Small intestine (tissue), 16 donors: ENCODE results near the gene C1QTNF1. TPM values are rescaled to one million over a fixed set of nuclear protein-coding genes. Genes with fewer than 3 reads are reported as not detected.

Source experiments
- DNase-seq, 2 donors: peaks; one replicate each; pipeline versions ENCODE4 v3.0.0 to v3.0.0-alpha.2; 2013
- FAIRE-seq: peaks from 2 replicates; lab custom pipeline; 2012; peaks lifted over from hg19 to GRCh38; lab: Jason Lieb, UNC
- H3K27ac ChIP-seq, 3 donors: one replicate each; pipeline ENCODE4 v1.5.1; 2013; ENCODE audit warnings: low read length in 2 of 3, mild to moderate bottlenecking in 2 of 3, control low read depth in 1 of 3, inconsistent platforms in 1 of 3, low read depth in 1 of 3, moderate library complexity in 1 of 3
- H3K27me3 ChIP-seq, 3 donors: one replicate each; pipeline ENCODE4 v1.6.1; 2013; ENCODE audit warnings: low read length in 3 of 3, inconsistent platforms in 1 of 3; ENCODE audit not compliant: control insufficient read depth in 3 of 3, insufficient read depth in 3 of 3
- H3K36me3 ChIP-seq, 3 donors: one replicate each; pipeline ENCODE4 v1.6.1; 2013; ENCODE audit warnings: low read length in 3 of 3, inconsistent platforms in 1 of 3, low read depth in 1 of 3, mild to moderate bottlenecking in 1 of 3, moderate library complexity in 1 of 3; ENCODE audit not compliant: control insufficient read depth in 3 of 3, insufficient read depth in 2 of 3
- H3K4me1 ChIP-seq, 3 donors: one replicate each; pipeline ENCODE4 v1.6.1; 2013; ENCODE audit warnings: low read length in 2 of 3, inconsistent platforms in 1 of 3, low read depth in 1 of 3, mild to moderate bottlenecking in 1 of 3, moderate library complexity in 1 of 3; ENCODE audit not compliant: control insufficient read depth in 3 of 3, insufficient read depth in 2 of 3
- H3K4me3 ChIP-seq, 3 donors: one replicate each; pipeline ENCODE4 v1.5.1; 2013; ENCODE audit warnings: low read length in 3 of 3, control low read depth in 1 of 3, inconsistent platforms in 1 of 3, low read depth in 1 of 3, mild to moderate bottlenecking in 1 of 3, moderate library complexity in 1 of 3
- H3K9me3 ChIP-seq, 2 donors: one replicate each; pipeline ENCODE4 v1.6.1; 2013; ENCODE audit warnings: low read depth in 1 of 2, low read length in 1 of 2; ENCODE audit not compliant: control insufficient read depth in 2 of 2, insufficient read depth in 1 of 2
- WGBS, 3 donors: extraction: QIAGEN DNeasy Blood & Tissue Kit; methylation state at CpG; one replicate each; pipeline ENCODE4 v1.1.7; 2013; 5-methylcytosine and 5-hydroxymethylcytosine counted together
- long read RNA-seq, 10 donors: transcript quantifications; one replicate each; lab custom pipeline, GENCODE V29; 2026
- polyA plus RNA-seq, 4 donors: library from polyadenylated mRNA; stranded (reverse) in 3 of 4; unstranded in 1 of 4; fragments of 200-250 nt in 3 of 4; fragments of 120-200 nt in 1 of 4; gene quantifications; one replicate each; pipeline versions ENCODE4 v1.2.1 to v1.2.3, GENCODE V29; 2013
- donor health status: healthy with polysubstance abuse.
- donor health status: control.
- donor health status: control.
- donor health status: Bipolar disorder and iron deficiency.
- donor health status: healthy.

The C1QTNF1 gene
- polyA plus RNA-seq = 10 to 100 TPM in 1 of 4 donors, 1 to 10 TPM in 2, under 1 TPM in 1; 0.67 to 57.4 (median 2.8) TPM
- long read RNA-seq, donor 1 = 0 reads
- long read RNA-seq, donor 2 = 0 reads
- long read RNA-seq, donor 3, partial matches to known transcripts = 0 of 1 reads
- long read RNA-seq, donor 3, other reads (novel, unspliced or antisense) = 0 of 1 reads
- long read RNA-seq, donor 4 = 0 reads
- long read RNA-seq, donor 5 = 0 reads
- long read RNA-seq, donor 6 = 0 reads
- long read RNA-seq, donor 7, transcript C1QTNF1-206 (4 exons, 1,672 nt) = major isoform, 8 of 9 reads
- long read RNA-seq, donor 7, partial matches to known transcripts = 0 of 9 reads
- long read RNA-seq, donor 7, other reads (novel, unspliced or antisense) = 0 of 9 reads
- long read RNA-seq, donor 8 = 0 reads
- long read RNA-seq, donor 9, partial matches to known transcripts = 0 of 1 reads
- long read RNA-seq, donor 9, other reads (novel, unspliced or antisense) = 0 of 1 reads
- long read RNA-seq, donor 10, partial matches to known transcripts = 0 of 3 reads
- long read RNA-seq, donor 10, other reads (novel, unspliced or antisense) = 0 of 3 reads

DNA sequence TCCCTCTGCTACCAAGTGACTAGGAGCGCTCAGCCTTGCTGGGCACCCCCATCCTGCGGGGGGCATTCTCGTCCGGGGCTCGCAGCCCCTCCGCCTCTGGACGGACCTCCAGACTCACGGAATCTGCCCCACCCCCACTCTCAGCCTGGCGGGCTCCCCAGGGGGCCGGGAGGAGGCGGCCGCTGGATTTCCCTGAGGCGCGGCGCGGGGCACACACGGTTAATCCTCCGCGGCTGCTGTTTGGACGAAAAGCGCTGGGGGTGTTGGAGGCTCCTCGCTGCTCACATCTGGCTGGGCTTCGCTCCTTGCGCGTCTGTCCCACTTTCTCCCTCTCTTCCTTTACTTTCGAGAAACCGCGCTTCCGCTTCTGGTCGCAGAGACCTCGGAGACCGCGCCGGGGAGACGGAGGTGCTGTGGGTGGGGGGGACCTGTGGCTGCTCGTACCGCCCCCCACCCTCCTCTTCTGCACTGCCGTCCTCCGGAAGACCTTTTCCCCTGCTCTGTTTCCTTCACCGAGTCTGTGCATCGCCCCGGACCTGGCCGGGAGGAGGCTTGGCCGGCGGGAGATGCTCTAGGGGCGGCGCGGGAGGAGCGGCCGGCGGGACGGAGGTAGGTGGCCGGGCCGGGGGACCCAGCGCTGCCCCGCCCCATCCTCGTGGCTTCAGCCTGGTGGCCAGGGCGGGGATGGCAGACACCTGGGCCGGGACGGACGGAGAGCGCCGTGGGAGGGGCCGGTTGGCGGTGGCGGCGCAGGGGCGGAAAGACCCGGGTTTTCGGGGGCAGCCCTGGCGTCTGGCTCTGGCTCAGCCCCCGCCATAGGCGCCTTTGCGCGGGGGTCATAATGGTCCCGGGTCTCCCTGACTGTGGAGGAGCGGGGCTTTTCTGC is at the start of gene C1QTNF1:
Gene C1QTNF1 (plus strand): TSS at position 284 of the 886 bp plus-strand sequence. CDS start 19,800 bp downstream, outside the sequence.
- H3K27me3 ChIP-seq = peaks cover 0 to 47% (median 0%) of the 10 kb centered on the region in 3 donors
- FAIRE-seq (no peak), DNase-seq (peak; percentile 49 to 52)
- H3K36me3 ChIP-seq = no peaks in the 10 kb centered on the region
- peaks cover 3 to 60% (median 14%) of the 10 kb centered on the region in 3 donors for H3K4me1 ChIP-seq
- H3K27ac ChIP-seq = peak within 1 kb of the TSS in 1 of 3 donors; percentile 38
- H3K4me3 ChIP-seq = peak within 1 kb of the TSS; percentile 31 to 57 (median 51)
- WGBS, 3 donors = 2 to 3% (median 2%) methylated on average over 66 to 77 of the region's 77 CpGs
- no peaks in the 10 kb centered on the region for H3K9me3 ChIP-seq

GRCh38 chr17:78974635-78975591 is 49.1 kb upstream of the C1QTNF1 start:
- Histone ChIP-seq H3K27ac (peak overlapping the region in 2 of 3 donors; percentile 26 to 54), H3K4me1 (peaks cover 0 to 52% (median 7%) of the 10 kb centered on the region in 3 donors), H3K4me3 (peak overlapping the region in 1 of 3 donors; percentile 8), H3K36me3 (peaks cover 0 to 82% (median 0%) of the 10 kb centered on the region in 3 donors), H3K27me3 (no peaks in the 10 kb centered on the region), H3K9me3 (no peaks in the 10 kb centered on the region)
- 51 to 60% (median 57%) methylated on average over 28 to 30 of the region's 30 CpGs for WGBS, 3 donors
- no peak for FAIRE-seq
- DNase-seq = peak in 1 of 2 donors; percentile 53

GRCh38 chr17:78976907-78977680 is 46.9 kb upstream of the C1QTNF1 start:
- H3K27ac ChIP-seq = peak overlapping the region in 1 of 3 donors; percentile 46
- peaks cover 0 to 60% (median 0%) of the 10 kb centered on the region in 3 donors for H3K36me3 ChIP-seq
- H3K4me1 ChIP-seq = peaks cover 0 to 57% (median 12%) of the 10 kb centered on the region in 3 donors
- no peaks in the 10 kb centered on the region for H3K27me3 ChIP-seq
- H3K4me3 ChIP-seq = peak overlapping the region in 1 of 3 donors; percentile 51
- no peaks in the 10 kb centered on the region for H3K9me3 ChIP-seq
- no peak for DNase-seq
- 48 to 68% (median 58%) methylated on average over 20 of the region's 20 CpGs for WGBS, 3 donors
- no peak for FAIRE-seq

DNA sequence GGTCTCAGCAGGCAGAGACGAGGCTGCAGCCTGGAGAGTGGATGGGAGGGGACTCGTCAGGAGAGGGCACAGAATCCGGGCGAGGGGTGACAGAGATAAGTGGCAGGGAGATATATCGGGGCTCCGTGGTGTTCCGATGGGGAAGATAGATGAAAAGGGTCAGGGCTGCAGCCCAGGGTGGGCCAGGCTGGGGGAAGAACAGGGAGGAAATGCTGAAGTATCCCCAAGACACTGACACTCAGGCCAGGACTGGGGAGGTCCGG is 46.4 kb upstream of the C1QTNF1 start:
- Histone ChIP-seq H3K27me3 (no peaks in the 10 kb centered on the region), H3K4me3 (peak overlapping the region; percentile 17 to 51 (median 48))

GRCh38 chr17:78977997-78978973 is 45.7 kb upstream of the C1QTNF1 start:
- peak overlapping the region in 1 of 3 donors; percentile 46 for H3K27ac ChIP-seq
- no peaks in the 10 kb centered on the region for H3K27me3 ChIP-seq
- DNase-seq (peak in 1 of 2 donors; percentile 53), FAIRE-seq (no peak)
- peaks cover 0 to 48% (median 0%) of the 10 kb centered on the region in 3 donors for H3K36me3 ChIP-seq
- 21 to 57% (median 34%) methylated on average over 20 to 21 of the region's 21 CpGs for WGBS, 3 donors
- H3K9me3 ChIP-seq = no peaks in the 10 kb centered on the region
- peak overlapping the region; percentile 17 to 51 (median 48) for H3K4me3 ChIP-seq
- peaks cover 0 to 57% (median 12%) of the 10 kb centered on the region in 3 donors for H3K4me1 ChIP-seq

More for the DNA sequence above, 46.4 kb upstream of the C1QTNF1 start:
- peaks cover 0 to 55% (median 0%) of the 10 kb centered on the region in 3 donors for H3K36me3 ChIP-seq
- peaks cover 0 to 57% (median 12%) of the 10 kb centered on the region in 3 donors for H3K4me1 ChIP-seq
- H3K27ac ChIP-seq = peak overlapping the region in 1 of 3 donors; percentile 46
- FAIRE-seq (no peak), DNase-seq (no peak)
- no peaks in the 10 kb centered on the region for H3K9me3 ChIP-seq
- 26 to 54% (median 35%) methylated on average over 8 of the region's 8 CpGs for WGBS, 3 donors

- Histone ChIP-seq H3K27me3 (no peaks in the 10 kb centered on the region), H3K9me3 (no peaks in the 10 kb centered on the region), H3K36me3 (peaks cover 0 to 33% (median 0%) of the 10 kb centered on the region in 3 donors), H3K4me1 (peaks cover 0 to 55% (median 12%) of the 10 kb centered on the region in 3 donors), H3K4me3 (peak within 1 kb of the TSS; percentile 48 to 51 (median 48)), H3K27ac (peak within 1 kb of the TSS; percentile 77 to 92 (median 90))
- DNase-seq (peak; percentile 95 to 97), FAIRE-seq (no peak)
- 22 to 35% (median 32%) methylated on average over 16 of the region's 16 CpGs for WGBS, 3 donors
These were observed 44.0 kb upstream of the C1QTNF1 start, which contains the start of gene LGALS3BP for GRCh38 chr17:78979780-78980623. Gene LGALS3BP (minus strand): TSS chr17:78979923. CDS start chr17:78977191, 2,732 bp downstream.
